ENCODE data around the gene PRKD1. TPM values are rescaled to one million over a fixed set of nuclear protein-coding genes. Genes with fewer than 3 reads are reported as not detected.

PRKD1 gene
- total RNA-seq, 1 donor from 2014 or later, result 6.7 TPM

GRCh38 chr14:29587046-29587445 lies 340.6 kb downstream of the PRKD1 start:
- no peak for TF ChIP-seq CTCF (IDR thresholded peaks at IDR 0.05)
- ChIA-PET CTCF (no interaction called here), POLR2A (no interaction called here)
- no peaks in the 10 kb centered on the region for H3K36me3 Mint-ChIP-seq (ENCODE audit: low read depth)
- no peaks in the 10 kb centered on the region for H3K9me3 Mint-ChIP-seq
- no peaks in the 10 kb centered on the region for H3K4me1 Mint-ChIP-seq
- DNase-seq (no peak), ATAC-seq (ENCODE audit: low read depth) (no peak)
- no peaks in the 10 kb centered on the region for H3K27me3 Mint-ChIP-seq
- H3K4me3 Mint-ChIP-seq, result no peak overlapping the region
- intact Hi-C loops (cut with micrococcal nuclease), result no loop called here
- H3K27ac Mint-ChIP-seq, result no peak overlapping the region

GRCh38 chr14:29584992-29585391 lies 342.7 kb downstream of the PRKD1 start:
- POLR2A ChIA-PET, result no interaction called here
- Mint-ChIP-seq H3K27ac (no peak overlapping the region), H3K36me3 (ENCODE audit: low read depth) (no peaks in the 10 kb centered on the region), H3K9me3 (no peaks in the 10 kb centered on the region), H3K27me3 (no peaks in the 10 kb centered on the region), H3K4me3 (no peak overlapping the region), H3K4me1 (no peaks in the 10 kb centered on the region)
- ATAC-seq (ENCODE audit: low read depth), result no peak
- intact Hi-C loops (cut with micrococcal nuclease), result no loop called here
- CTCF ChIA-PET, result no interaction called here
- TF ChIP-seq CTCF (IDR thresholded peaks at IDR 0.05), result no peak
- no peak for DNase-seq

GRCh38 chr14:29580763-29581162 lies 346.9 kb downstream of the PRKD1 start:
- ChIA-PET POLR2A (no interaction called here), CTCF (no interaction called here)
- no peak overlapping the region for H3K4me3 Mint-ChIP-seq
- H3K9me3 Mint-ChIP-seq, result no peaks in the 10 kb centered on the region
- H3K27ac Mint-ChIP-seq, result no peak overlapping the region
- no peaks in the 10 kb centered on the region for H3K27me3 Mint-ChIP-seq
- DNase-seq (no peak), ATAC-seq (ENCODE audit: low read depth) (no peak)
- peaks cover 6% of the 10 kb centered on the region for H3K4me1 Mint-ChIP-seq
- no peaks in the 10 kb centered on the region for H3K36me3 Mint-ChIP-seq (ENCODE audit: low read depth)
- intact Hi-C loops (cut with micrococcal nuclease), result no loop called here
- no peak for TF ChIP-seq CTCF (IDR thresholded peaks at IDR 0.05)

GRCh38 chr14:29579838-29580237 lies 347.8 kb downstream of the PRKD1 start:
- ATAC-seq (ENCODE audit: low read depth) (no peak), DNase-seq (no peak)
- intact Hi-C loops (cut with micrococcal nuclease), result no loop called here
- ChIA-PET CTCF (interaction anchor here (0.8 kb wide), 1 partner anchor 13 kb away, joined by 3 read pairs; no protein-coding TSS in a partner anchor), POLR2A (no interaction called here)
- no peak overlapping the region for H3K27ac Mint-ChIP-seq
- H3K27me3 Mint-ChIP-seq, result no peaks in the 10 kb centered on the region
- no peak overlapping the region for H3K4me3 Mint-ChIP-seq
- H3K4me1 Mint-ChIP-seq, result peaks cover 10% of the 10 kb centered on the region
- no peak for TF ChIP-seq CTCF (IDR thresholded peaks at IDR 0.05)
- no peaks in the 10 kb centered on the region for H3K9me3 Mint-ChIP-seq
- no peaks in the 10 kb centered on the region for H3K36me3 Mint-ChIP-seq (ENCODE audit: low read depth)

- no peak for DNase-seq
- no peaks in the 10 kb centered on the region for H3K36me3 Mint-ChIP-seq (ENCODE audit: low read depth)
- H3K27ac Mint-ChIP-seq, result no peak overlapping the region
- intact Hi-C loops (cut with micrococcal nuclease), result no loop called here
- H3K9me3 Mint-ChIP-seq, result peaks cover 5% of the 10 kb centered on the region
- H3K27me3 Mint-ChIP-seq, result no peaks in the 10 kb centered on the region
- POLR2A ChIA-PET, result no interaction called here
- no peak for TF ChIP-seq CTCF (IDR thresholded peaks at IDR 0.05)
- H3K4me1 Mint-ChIP-seq, result peaks cover 13% of the 10 kb centered on the region
- CTCF ChIA-PET, result no interaction called here
- H3K4me3 Mint-ChIP-seq, result no peak overlapping the region
- ATAC-seq (ENCODE audit: low read depth), result no peak
Observed at GRCh38 chr14:29576927-29577326, 350.7 kb downstream of the PRKD1 start.

All from activated B cell treated with CpG ODN at 0.5 μM for 24 hours (primary cell).